ENCODE measurements around the gene LY6G6D. TPM values are rescaled to one million over a fixed set of nuclear protein-coding genes. Genes with fewer than 3 reads are reported as not detected.

LY6G6D gene
- total RNA-seq, 1 donor: not detected

Small RNA genes within 50 kb of the gene (small RNA-seq; reads per million reads assigned to genes)
- not detected for gene LY6G6D
- not detected for gene MIR4646
- gene MSH5-SAPCD1: not detected
- not detected for gene RNU6-850P
- gene SAPCD1: 0.08 reads per million

Other genes starting within 250 kb of the LY6G6D start
- 10.7 and 11.1 TPM in 2 replicates for gene MICB, start 217.2 kb upstream of the LY6G6D start, total RNA-seq
- gene MCCD1, start 186.4 kb upstream of the LY6G6D start, total RNA-seq: not detected in 2 replicates
- gene DDX39B, start 173.3 kb upstream of the LY6G6D start, total RNA-seq: 448 and 514 TPM in 2 replicates
- 1.8 TPM in 2 replicates for gene ATP6V1G2, start 168.7 kb upstream of the LY6G6D start, total RNA-seq
- 22.3 and 29.0 TPM in 2 replicates for gene NFKBIL1, start 167.7 kb upstream of the LY6G6D start, total RNA-seq
- not detected in 2 replicates for gene LTA, start 143.1 kb upstream of the LY6G6D start, total RNA-seq
- not detected in 2 replicates for gene TNF, start 139.8 kb upstream of the LY6G6D start, total RNA-seq
- gene LTB, start 132.9 kb upstream of the LY6G6D start, total RNA-seq: not detected in 2 replicates
- not detected in 2 replicates for gene LST1, start 129.1 kb upstream of the LY6G6D start, total RNA-seq
- not detected in 2 replicates for gene NCR3, start 122.3 kb upstream of the LY6G6D start, total RNA-seq
- not detected in 2 replicates for gene AIF1, start 100.1 kb upstream of the LY6G6D start, total RNA-seq
- gene PRRC2A, start 94.6 kb upstream of the LY6G6D start, total RNA-seq: 54.7 and 90.9 TPM in 2 replicates
- gene BAG6, start 62.7 kb upstream of the LY6G6D start, total RNA-seq: 145 and 182 TPM in 2 replicates
- 0.59 and 1.1 TPM in 2 replicates for gene APOM, start 59.5 kb upstream of the LY6G6D start, total RNA-seq
- 12.5 and 15.8 TPM in 2 replicates for gene C6orf47, start 54.6 kb upstream of the LY6G6D start, total RNA-seq
- 24.3 and 26.4 TPM in 2 replicates for gene GPANK1, start 50.4 kb upstream of the LY6G6D start, total RNA-seq
- 130 and 189 TPM in 2 replicates for gene CSNK2B, start 49.3 kb upstream of the LY6G6D start, total RNA-seq
- gene LY6G5B, start 45.4 kb upstream of the LY6G6D start, total RNA-seq: 3.3 and 4.3 TPM in 2 replicates
- gene LY6G5C, start 34.3 kb upstream of the LY6G6D start, total RNA-seq: 0.37 and 0.39 TPM in 2 replicates
- gene ABHD16A, start 12.0 kb upstream of the LY6G6D start, total RNA-seq: 29.4 and 34.0 TPM in 2 replicates
- not detected in 2 replicates for gene LY6G6F, start 8.5 kb upstream of the LY6G6D start, total RNA-seq
- not detected in 2 replicates for gene LY6G6C, start 6.4 kb downstream of the LY6G6D start, total RNA-seq
- gene MPIG6B, start 8.0 kb downstream of the LY6G6D start, total RNA-seq: not detected in 2 replicates
- 22.7 and 32.0 TPM in 2 replicates for gene DDAH2, start 14.0 kb downstream of the LY6G6D start, total RNA-seq
- gene CLIC1, start 21.2 kb downstream of the LY6G6D start, total RNA-seq: 927 and 1,210 TPM in 2 replicates
- 16.9 and 29.1 TPM in 2 replicates for gene MSH5, start 24.7 kb downstream of the LY6G6D start, total RNA-seq
- 0.59 and 1.1 TPM in 2 replicates for gene SAPCD1, start 47.3 kb downstream of the LY6G6D start, total RNA-seq
- gene VWA7, start 62.0 kb downstream of the LY6G6D start, total RNA-seq: under 0.01 and 0.98 TPM in 2 replicates
- gene VARS1, start 80.4 kb downstream of the LY6G6D start, total RNA-seq: 88.6 and 117 TPM in 2 replicates
- 37.1 and 48.9 TPM in 2 replicates for gene LSM2, start 91.6 kb downstream of the LY6G6D start, total RNA-seq
- gene HSPA1L, start 99.9 kb downstream of the LY6G6D start, total RNA-seq: 0.37 and 0.39 TPM in 2 replicates
- 35.6 and 53.8 TPM in 2 replicates for gene HSPA1A, start 100.2 kb downstream of the LY6G6D start, total RNA-seq
- 77.8 and 79.0 TPM in 2 replicates for gene HSPA1B, start 112.4 kb downstream of the LY6G6D start, total RNA-seq
- 55.9 and 56.1 TPM in 2 replicates for gene NEU1, start 147.5 kb downstream of the LY6G6D start, total RNA-seq
- not detected in 2 replicates for gene SLC44A4, start 163.6 kb downstream of the LY6G6D start, total RNA-seq
- gene EHMT2, start 182.3 kb downstream of the LY6G6D start, total RNA-seq: 43.4 and 50.4 TPM in 2 replicates
- gene ZBTB12, start 186.7 kb downstream of the LY6G6D start, total RNA-seq: 1.5 and 1.8 TPM in 2 replicates
- gene C2, start 212.4 kb downstream of the LY6G6D start, total RNA-seq: 0.59 and 2.9 TPM in 2 replicates
- 6.3 and 10.7 TPM in 2 replicates for gene CFB, start 230.7 kb downstream of the LY6G6D start, total RNA-seq
- 97.9 and 114 TPM in 2 replicates for gene NELFE, start 243.6 kb downstream of the LY6G6D start, total RNA-seq
- 55.5 and 55.7 TPM in 2 replicates for gene SKIC2, start 243.8 kb downstream of the LY6G6D start, total RNA-seq